NT2/D1 (cell line): ENCODE data around the gene EEF1AKMT4.

Experiments
- SUZ12 ChIP-seq: IDR thresholded peaks from 2 replicates; pipeline ENCODE4 v1.6.1; 2011; ENCODE audit not compliant: insufficient read length, insufficient read depth; ENCODE audit errors: extremely low read depth
- YY1 ChIP-seq: IDR thresholded peaks from 2 replicates; pipeline ENCODE4 v1.6.1; 2011; ENCODE audit not compliant: insufficient read length, insufficient read depth
- ZNF274 ChIP-seq: IDR thresholded peaks from 2 replicates; pipeline ENCODE4 v1.6.1; 2011; ENCODE audit warnings: mild to moderate bottlenecking, low read depth, low read length

GRCh38 chr3:184255291-184256039 lies 6.0 kb downstream of the EEF1AKMT4 start:
- TF ChIP-seq ZNF274 (no peak), SUZ12 (no peak), YY1 (no peak)
